Ishikawa (cell line): Measurements from ENCODE around the gene TF.

Source experiments
- CEBPB ChIP-seq: IDR thresholded peaks from 2 replicates; pipeline ENCODE4 v1.6.1; 2012
- CREB1 ChIP-seq: IDR thresholded peaks from 2 replicates; pipeline ENCODE4 v1.6.1; 2012; ENCODE audit warnings: low read depth
- EGR1 ChIP-seq: IDR thresholded peaks from 2 replicates; pipeline ENCODE4 v1.6.1; 2012
- EP300 ChIP-seq: IDR thresholded peaks from 2 replicates; pipeline ENCODE4 v1.6.1; 2012; ENCODE audit warnings: borderline replicate concordance
- FOXM1 ChIP-seq: IDR thresholded peaks from 2 replicates; pipeline ENCODE4 v1.6.1; 2012; ENCODE audit warnings: low read depth, borderline replicate concordance
- MAX ChIP-seq: IDR thresholded peaks from 2 replicates; pipeline ENCODE4 v1.6.1; 2012
- NFIC ChIP-seq: IDR thresholded peaks from 2 replicates; pipeline ENCODE4 v1.6.1; 2012
- RAD21 ChIP-seq: IDR thresholded peaks from 2 replicates; pipeline ENCODE4 v1.6.1; 2012; ENCODE audit warnings: low read depth
- TAF1 ChIP-seq: IDR thresholded peaks from 2 replicates; pipeline ENCODE4 v1.6.1; 2012; ENCODE audit warnings: low read depth, mild to moderate bottlenecking
- TCF12 ChIP-seq: IDR thresholded peaks from 2 replicates; pipeline ENCODE4 v1.6.1; 2012; ENCODE audit warnings: low read depth
- TEAD4 ChIP-seq: IDR thresholded peaks from 2 replicates; pipeline ENCODE4 v1.6.1; 2012
- YY1 ChIP-seq: IDR thresholded peaks from 2 replicates; pipeline ENCODE4 v1.6.1; 2012; ENCODE audit warnings: low read depth
- ZBTB7A ChIP-seq: IDR thresholded peaks from 2 replicates; pipeline ENCODE4 v1.6.1; 2012; ENCODE audit warnings: low read depth
- TF ChIP-seq, protein P1 (sequence below): IDR thresholded peaks from 2 replicates; pipeline ENCODE4 v1.6.1; 2012
- TF ChIP-seq, protein P2 (sequence below): IDR thresholded peaks from 2 replicates; pipeline ENCODE4 v1.6.1; 2012; ENCODE audit warnings: low read depth, mild to moderate bottlenecking

Gene TF

DNA sequence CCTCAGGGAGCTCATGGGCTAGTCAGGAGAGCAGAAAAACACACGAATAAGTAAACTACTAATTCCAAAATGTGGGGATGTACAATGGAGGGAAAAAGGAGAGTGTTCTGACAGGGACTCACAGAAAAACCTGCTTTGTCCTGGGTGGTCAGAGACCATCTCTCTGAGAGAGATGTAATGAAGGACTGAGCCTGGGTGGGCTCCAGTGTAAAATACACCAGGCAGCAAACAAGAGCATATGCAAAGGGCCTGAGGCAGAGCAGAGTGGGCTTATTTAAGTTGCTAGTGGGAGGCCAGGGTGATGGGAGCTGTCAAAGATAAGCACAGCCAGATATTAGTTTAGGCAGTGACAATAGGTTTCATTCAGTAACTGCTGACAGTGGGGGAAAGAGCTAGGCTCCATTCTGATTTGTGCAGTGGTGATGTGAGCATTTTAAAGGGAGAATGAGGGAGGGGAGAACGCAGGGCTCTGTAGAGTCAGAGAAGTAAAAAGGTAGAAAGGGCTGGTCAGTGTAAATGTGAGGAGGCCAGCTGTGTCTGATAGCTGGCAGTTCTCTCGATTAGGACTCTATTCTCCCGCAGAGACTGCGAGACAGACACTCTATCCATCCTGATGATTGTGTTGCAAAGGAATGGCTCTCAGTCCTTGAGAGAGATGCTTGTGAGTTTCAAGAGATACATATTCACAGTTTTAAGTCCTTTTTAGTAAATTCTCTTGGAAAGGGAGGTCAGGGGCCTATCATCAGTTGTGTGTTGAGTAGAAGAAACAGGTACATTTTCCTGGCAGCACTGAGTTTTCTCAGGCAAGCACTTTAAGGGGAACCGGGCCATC is 3.5 kb downstream of the TF start:
- no peak for TF ChIP-seq ZBTB7A
- TF ChIP-seq CEBPB = no peak
- TF ChIP-seq CREB1 = no peak

DNA sequence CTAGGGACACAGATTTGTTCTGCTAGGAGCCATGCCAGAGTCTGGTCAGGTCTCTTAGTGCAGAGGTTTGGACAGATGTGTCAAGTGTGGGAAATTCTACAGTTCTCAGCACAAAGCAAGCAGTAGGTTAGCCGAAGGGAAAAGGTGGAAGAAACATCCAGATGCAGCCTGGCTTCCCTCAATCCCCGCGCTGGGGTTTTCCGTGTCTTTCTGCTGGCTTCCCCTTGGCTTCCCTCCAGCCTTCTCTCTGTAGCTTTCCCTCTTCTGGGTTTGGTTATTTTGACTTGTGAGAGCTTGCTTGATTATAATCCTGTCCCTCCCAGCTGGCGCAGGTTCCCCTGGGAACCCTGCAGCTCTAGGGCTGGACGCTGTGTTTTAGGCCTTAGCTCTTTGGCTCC is 4.1 kb downstream of the TF start:
- TF ChIP-seq RAD21 = no peak

GRCh38 chr3:133753107-133753778 is 7.0 kb downstream of the TF start:
- TF ChIP-seq YY1 (no peak), ZBTB7A (no peak), RAD21 (no peak), TEAD4 (no peak), NFIC (no peak), TAF1 (no peak)
- TF ChIP-seq, protein P1, sequence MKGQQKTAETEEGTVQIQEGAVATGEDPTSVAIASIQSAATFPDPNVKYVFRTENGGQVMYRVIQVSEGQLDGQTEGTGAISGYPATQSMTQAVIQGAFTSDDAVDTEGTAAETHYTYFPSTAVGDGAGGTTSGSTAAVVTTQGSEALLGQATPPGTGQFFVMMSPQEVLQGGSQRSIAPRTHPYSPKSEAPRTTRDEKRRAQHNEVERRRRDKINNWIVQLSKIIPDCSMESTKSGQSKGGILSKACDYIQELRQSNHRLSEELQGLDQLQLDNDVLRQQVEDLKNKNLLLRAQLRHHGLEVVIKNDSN = no peak
- TF ChIP-seq, protein P2, sequence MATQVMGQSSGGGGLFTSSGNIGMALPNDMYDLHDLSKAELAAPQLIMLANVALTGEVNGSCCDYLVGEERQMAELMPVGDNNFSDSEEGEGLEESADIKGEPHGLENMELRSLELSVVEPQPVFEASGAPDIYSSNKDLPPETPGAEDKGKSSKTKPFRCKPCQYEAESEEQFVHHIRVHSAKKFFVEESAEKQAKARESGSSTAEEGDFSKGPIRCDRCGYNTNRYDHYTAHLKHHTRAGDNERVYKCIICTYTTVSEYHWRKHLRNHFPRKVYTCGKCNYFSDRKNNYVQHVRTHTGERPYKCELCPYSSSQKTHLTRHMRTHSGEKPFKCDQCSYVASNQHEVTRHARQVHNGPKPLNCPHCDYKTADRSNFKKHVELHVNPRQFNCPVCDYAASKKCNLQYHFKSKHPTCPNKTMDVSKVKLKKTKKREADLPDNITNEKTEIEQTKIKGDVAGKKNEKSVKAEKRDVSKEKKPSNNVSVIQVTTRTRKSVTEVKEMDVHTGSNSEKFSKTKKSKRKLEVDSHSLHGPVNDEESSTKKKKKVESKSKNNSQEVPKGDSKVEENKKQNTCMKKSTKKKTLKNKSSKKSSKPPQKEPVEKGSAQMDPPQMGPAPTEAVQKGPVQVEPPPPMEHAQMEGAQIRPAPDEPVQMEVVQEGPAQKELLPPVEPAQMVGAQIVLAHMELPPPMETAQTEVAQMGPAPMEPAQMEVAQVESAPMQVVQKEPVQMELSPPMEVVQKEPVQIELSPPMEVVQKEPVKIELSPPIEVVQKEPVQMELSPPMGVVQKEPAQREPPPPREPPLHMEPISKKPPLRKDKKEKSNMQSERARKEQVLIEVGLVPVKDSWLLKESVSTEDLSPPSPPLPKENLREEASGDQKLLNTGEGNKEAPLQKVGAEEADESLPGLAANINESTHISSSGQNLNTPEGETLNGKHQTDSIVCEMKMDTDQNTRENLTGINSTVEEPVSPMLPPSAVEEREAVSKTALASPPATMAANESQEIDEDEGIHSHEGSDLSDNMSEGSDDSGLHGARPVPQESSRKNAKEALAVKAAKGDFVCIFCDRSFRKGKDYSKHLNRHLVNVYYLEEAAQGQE = no peak

DNA sequence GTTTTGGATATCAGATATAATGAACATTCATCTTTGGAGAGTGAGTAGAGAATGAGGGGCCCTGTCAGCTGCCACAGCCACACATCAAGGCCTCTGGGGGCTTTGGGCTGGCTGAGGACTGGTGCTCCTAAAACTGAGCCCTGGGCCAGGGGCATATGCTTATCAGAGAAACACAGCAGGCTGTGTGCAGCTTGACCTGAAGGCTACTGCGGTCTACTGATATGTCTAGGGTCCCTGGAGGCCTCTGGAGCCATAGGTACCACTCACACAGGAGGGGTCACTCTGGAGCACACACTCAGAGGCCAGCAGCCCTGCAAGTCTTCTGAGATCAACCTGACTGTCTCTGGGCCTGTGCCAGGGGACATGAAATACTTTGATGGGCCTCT is 7.6 kb downstream of the TF start:
- TF ChIP-seq CREB1 = no peak
- TF ChIP-seq EGR1 = no peak
- TF ChIP-seq CEBPB = no peak
- TF ChIP-seq TEAD4 = no peak
- no peak for TF ChIP-seq EP300
- no peak for TF ChIP-seq TAF1

DNA sequence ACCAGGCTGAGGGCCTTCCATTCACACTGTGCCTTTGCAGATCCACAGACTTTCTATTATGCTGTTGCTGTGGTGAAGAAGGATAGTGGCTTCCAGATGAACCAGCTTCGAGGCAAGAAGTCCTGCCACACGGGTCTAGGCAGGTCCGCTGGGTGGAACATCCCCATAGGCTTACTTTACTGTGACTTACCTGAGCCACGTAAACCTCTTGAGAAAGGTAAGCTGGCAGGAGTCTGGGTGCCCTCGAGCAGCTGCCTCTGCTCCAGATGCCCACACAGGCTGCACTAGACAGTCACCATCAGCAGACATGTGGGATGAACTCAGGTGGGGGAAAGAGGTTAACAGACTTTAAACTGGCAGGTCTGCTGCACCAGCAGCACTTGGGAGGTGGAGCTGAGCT is 8.3 kb downstream of the TF start:
- TF ChIP-seq NFIC = no peak
- no peak for TF ChIP-seq TCF12
- TF ChIP-seq CREB1 = no peak
- no peak for TF ChIP-seq FOXM1
- no peak for TF ChIP-seq CEBPB
- TF ChIP-seq MAX = no peak
- no peak for TF ChIP-seq EGR1
- TF ChIP-seq EP300 = no peak
- TF ChIP-seq, protein P2 = no peak
- no peak for TF ChIP-seq ZBTB7A
- TF ChIP-seq RAD21 = no peak
- TF ChIP-seq, protein P1 = no peak
- no peak for TF ChIP-seq YY1

DNA sequence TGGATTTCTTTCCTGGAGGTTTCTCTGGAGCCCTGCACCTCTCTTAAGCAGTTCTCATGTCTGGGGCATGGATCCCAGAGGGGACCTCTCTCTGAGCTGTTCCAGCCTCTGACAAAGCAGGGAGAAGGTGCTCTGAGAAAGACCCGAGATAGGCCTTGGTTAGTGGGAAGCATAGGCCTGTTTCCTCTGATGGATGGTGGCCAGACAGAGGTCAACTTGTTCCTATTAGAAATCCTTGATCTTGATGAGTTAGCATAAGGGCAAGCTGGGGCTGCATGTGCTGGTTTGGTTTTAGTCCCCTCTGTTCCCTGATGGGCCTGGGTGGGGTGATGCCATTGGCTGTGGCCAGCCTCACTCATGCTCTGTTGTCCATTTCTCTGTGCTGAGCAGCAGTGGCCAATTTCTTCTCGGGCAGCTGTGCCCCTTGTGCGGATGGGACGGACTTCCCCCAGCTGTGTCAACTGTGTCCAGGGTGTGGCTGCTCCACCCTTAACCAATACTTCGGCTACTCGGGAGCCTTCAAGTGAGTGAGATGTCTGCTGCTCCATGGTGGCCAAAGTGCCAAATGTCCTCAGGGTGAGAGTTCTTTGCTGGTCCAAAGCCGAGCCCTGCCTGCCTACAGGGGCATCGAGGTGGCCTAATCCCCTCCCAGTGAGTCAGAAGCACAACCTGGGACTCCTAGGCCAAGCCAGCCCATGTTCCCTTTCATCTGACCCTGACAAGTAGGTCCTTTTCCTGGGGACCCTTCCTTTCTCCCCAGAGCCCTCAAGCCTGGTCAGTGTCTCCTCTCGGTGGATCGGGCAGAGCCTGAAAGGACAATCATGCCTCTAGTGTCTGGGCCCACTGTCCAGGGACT is 9.0 kb downstream of the TF start:
- TF ChIP-seq CEBPB (no peak), TEAD4 (no peak), CREB1 (no peak), RAD21 (no peak), EGR1 (no peak), TCF12 (no peak), FOXM1 (no peak), YY1 (no peak), EP300 (no peak), MAX (no peak), ZBTB7A (no peak), NFIC (no peak), TAF1 (no peak)
- TF ChIP-seq, protein P2 = no peak
